ENCODE results near the gene CAPZA2. TPM values are rescaled to one million over a fixed set of nuclear protein-coding genes. Genes with fewer than 3 reads are reported as not detected.

Gene CAPZA2
- total RNA-seq, 2 experiments from 2014 or later = 122 to 133 TPM

GRCh38 chr7:116920359-116920758 is 58.0 kb downstream of the CAPZA2 start:
- TF ChIP-seq CTCF (IDR thresholded peaks at IDR 0.05) = no peak
- Mint-ChIP-seq H3K27me3 (no peaks in the 10 kb centered on the region), H3K4me1 (ENCODE audit: low read depth) (no peaks in the 10 kb centered on the region), H3K36me3 (ENCODE audit: low read depth) (peaks cover 21% of the 10 kb centered on the region), H3K9me3 (no peaks in the 10 kb centered on the region), H3K27ac (no peak overlapping the region), H3K4me3 (no peak overlapping the region)
- CTCF ChIA-PET = interaction anchor here (1.2 to 1.3 kb wide), 2 partner anchors 12 to 13 kb away, joined by 3 read pairs; no protein-coding TSS in a partner anchor
- ATAC-seq (no peak), DNase-seq (no peak)
- intact Hi-C loops (cut with micrococcal nuclease) = no loop called here
- POLR2A ChIA-PET = interaction anchor here (0.6 kb wide), 1 partner anchor 210 kb away, joined by 3 read pairs; no protein-coding TSS in a partner anchor

DNA sequence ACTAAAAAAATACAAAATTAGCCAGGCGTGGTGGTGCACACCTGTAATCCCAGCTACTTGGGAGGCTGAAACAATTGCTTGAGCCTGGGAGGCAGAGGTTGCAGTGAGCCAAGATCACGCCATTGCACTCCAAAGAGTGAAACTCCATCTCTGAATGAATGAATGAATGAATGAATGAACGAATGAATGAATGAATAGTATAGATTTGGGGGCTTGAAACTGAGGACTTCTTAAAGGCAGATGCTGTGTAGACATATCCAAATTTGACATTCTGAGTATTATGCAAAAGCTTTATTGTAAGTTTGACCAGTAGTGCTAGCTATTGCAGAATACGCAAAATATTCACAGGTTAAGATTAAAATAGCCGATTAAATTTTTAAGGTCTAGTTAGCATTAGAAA is 60.2 kb downstream of the CAPZA2 start:
- ChIA-PET CTCF (no interaction called here), POLR2A (interaction anchor here (0.7 kb wide), 1 partner anchor 10 kb away, joined by 3 read pairs; no protein-coding TSS in a partner anchor)
- Mint-ChIP-seq H3K4me1 (ENCODE audit: low read depth) (no peaks in the 10 kb centered on the region), H3K9me3 (no peaks in the 10 kb centered on the region), H3K4me3 (no peak overlapping the region), H3K27ac (no peak overlapping the region), H3K36me3 (ENCODE audit: low read depth) (peaks cover 17% of the 10 kb centered on the region), H3K27me3 (no peaks in the 10 kb centered on the region)
- intact Hi-C loops (cut with micrococcal nuclease) = no loop called here
- DNase-seq = no peak
- TF ChIP-seq CTCF (IDR thresholded peaks at IDR 0.05) = no peak
- ATAC-seq = no peak

DNA sequence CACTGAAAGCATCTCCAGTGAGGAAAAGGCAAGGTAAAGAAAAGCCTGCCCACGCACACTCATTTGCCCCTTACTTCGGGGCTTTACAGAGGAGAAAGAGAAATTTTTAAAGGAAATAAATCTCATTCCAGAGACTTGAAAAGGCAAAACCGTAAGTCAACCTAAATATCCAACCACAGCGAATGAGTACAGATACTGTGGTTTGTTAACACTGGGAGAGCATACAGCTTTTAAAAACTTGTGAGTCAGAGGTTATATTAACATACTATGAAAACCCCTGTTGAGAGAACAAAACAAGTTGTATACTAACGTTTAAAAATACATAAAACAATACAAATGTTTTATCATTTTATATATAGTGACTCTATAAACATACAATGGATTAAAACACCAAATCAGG is 62.4 kb downstream of the CAPZA2 start:
- ChIA-PET CTCF (interaction anchor here (8.7 kb wide), 1 partner anchor 201 kb away, joined by 113 read pairs; no protein-coding TSS in a partner anchor), POLR2A (no interaction called here)
- no peaks in the 10 kb centered on the region for H3K9me3 Mint-ChIP-seq
- H3K27me3 Mint-ChIP-seq = no peaks in the 10 kb centered on the region
- no peak for TF ChIP-seq CTCF (IDR thresholded peaks at IDR 0.05)
- H3K4me1 Mint-ChIP-seq (ENCODE audit: low read depth) = no peaks in the 10 kb centered on the region
- intact Hi-C loops (cut with micrococcal nuclease) = no loop called here
- H3K27ac Mint-ChIP-seq = no peak overlapping the region
- ATAC-seq (no peak), DNase-seq (no peak)
- H3K36me3 Mint-ChIP-seq (ENCODE audit: low read depth) = peaks cover 8% of the 10 kb centered on the region
- no peak overlapping the region for H3K4me3 Mint-ChIP-seq

GRCh38 chr7:116929021-116929420 is 66.6 kb downstream of the CAPZA2 start:
- no peak for TF ChIP-seq CTCF (IDR thresholded peaks at IDR 0.05)
- Mint-ChIP-seq H3K27me3 (peaks cover 1% of the 10 kb centered on the region), H3K27ac (no peak overlapping the region), H3K4me3 (no peak overlapping the region), H3K4me1 (ENCODE audit: low read depth) (peaks cover 3% of the 10 kb centered on the region), H3K36me3 (ENCODE audit: low read depth) (no peaks in the 10 kb centered on the region), H3K9me3 (no peaks in the 10 kb centered on the region)
- intact Hi-C loops (cut with micrococcal nuclease) = no loop called here
- ChIA-PET POLR2A (no interaction called here), CTCF (interaction anchor here (0.6 to 8.7 kb wide), 7 partner anchors 14 to 206 kb away, joined by 3 to 113 read pairs (median 5); no protein-coding TSS in a partner anchor)
- no peak for ATAC-seq
- no peak for DNase-seq

All from activated CD8-positive, alpha-beta T cell treated with anti-CD3 and anti-CD28 coated beads for 36 hours (primary cell).